HS-27A (cell line): ENCODE measurements around the gene GARNL3.

Experiments
- DNase-seq: peaks from one replicate; pipeline ENCODE4 v3.0.0-alpha.2; 2012; ENCODE audit warnings: low read depth, missing footprints

Gene GARNL3

GRCh38 chr9:127311239-127311741 is 46.7 kb downstream of the GARNL3 start:
- peak; percentile 17 for DNase-seq

GRCh38 chr9:127313042-127313560 is 48.5 kb downstream of the GARNL3 start:
- no peak for DNase-seq

- no peak for DNase-seq
These were observed 50.3 kb downstream of the GARNL3 start for GRCh38 chr9:127314911-127315310.

- no peak for DNase-seq
These were observed 52.2 kb downstream of the GARNL3 start for GRCh38 chr9:127316586-127317323.

GRCh38 chr9:127318651-127319167 is 54.1 kb downstream of the GARNL3 start:
- no peak for DNase-seq

GRCh38 chr9:127319366-127320114 is 55.0 kb downstream of the GARNL3 start:
- DNase-seq = no peak

GRCh38 chr9:127320115-127320378 is 55.5 kb downstream of the GARNL3 start:
- no peak for DNase-seq

- DNase-seq = no peak
These were observed 58.8 kb downstream of the GARNL3 start for GRCh38 chr9:127323393-127323792.

- DNase-seq = no peak
These were observed 65.9 kb downstream of the GARNL3 start for GRCh38 chr9:127330501-127330900.

- DNase-seq = no peak
These were observed 68.9 kb downstream of the GARNL3 start for GRCh38 chr9:127333221-127334064.

GRCh38 chr9:127334725-127335124 is 70.2 kb downstream of the GARNL3 start:
- DNase-seq = no peak

- DNase-seq = no peak
These were observed 71.5 kb downstream of the GARNL3 start for GRCh38 chr9:127336086-127336485.

GRCh38 chr9:127336506-127337352 is 72.2 kb downstream of the GARNL3 start:
- DNase-seq = peak; percentile 88

- DNase-seq = no peak
These were observed 76.1 kb downstream of the GARNL3 start for GRCh38 chr9:127340721-127341120.

GRCh38 chr9:127341152-127341551 is 76.6 kb downstream of the GARNL3 start:
- no peak for DNase-seq

GRCh38 chr9:127344368-127345000 is 79.9 kb downstream of the GARNL3 start:
- DNase-seq = no peak

GRCh38 chr9:127345566-127345965 is 81.0 kb downstream of the GARNL3 start:
- no peak for DNase-seq

GRCh38 chr9:127346584-127346983 is 82.0 kb downstream of the GARNL3 start:
- no peak for DNase-seq

GRCh38 chr9:127347831-127348776 is 83.5 kb downstream of the GARNL3 start:
- DNase-seq = no peak
